SU-DHL-6 (cell line): Measurements from ENCODE around the gene TMCC3.

Source experiments
- H2AFZ ChIP-seq: fragments of 200-600 bp; sonication (generic); 2 replicates; pipeline ENCODE4 v1.6.1; 2014; ENCODE audit warnings: low read depth, mild to moderate bottlenecking, moderate library complexity, mixed read lengths, antibody characterized with exemption, low read length; ENCODE audit not compliant: severe bottlenecking
- H3F3A ChIP-seq: fragments of 200-600 bp; shearing (Covaris generic); 2 replicates; pipeline ENCODE4 v1.6.0; 2016; ENCODE audit warnings: antibody characterized with exemption, mild to moderate bottlenecking; ENCODE audit not compliant: insufficient read depth
- H3K27ac ChIP-seq: fragments of 200-600 bp; sonication (generic); 2 replicates; pipeline ENCODE4 v1.5.1; 2016; ENCODE audit warnings: low read depth, mild to moderate bottlenecking, low read length, moderate library complexity, mixed read lengths
- H3K27me3 ChIP-seq: fragments of 200-600 bp; sonication (generic), shearing (Covaris generic); 2 replicates; pipeline ENCODE4 v1.6.0; 2014; ENCODE audit warnings: mild to moderate bottlenecking, low read length
- H3K36me3 ChIP-seq: fragments of 200-600 bp; sonication (generic); 2 replicates; pipeline ENCODE4 v1.6.1; 2014; ENCODE audit warnings: mild to moderate bottlenecking, low read length, mixed read lengths
- H3K4me2 ChIP-seq: fragments of 300-600, 200-600 bp; shearing (Covaris generic), sonication (generic); 2 replicates; pipeline ENCODE4 v1.6.0; 2014; ENCODE audit warnings: low read length, low read depth, mild to moderate bottlenecking; ENCODE audit not compliant: poor library complexity, severe bottlenecking
- H3K4me3 ChIP-seq: fragments of 200-600 bp; sonication (generic); 2 replicates; pipeline ENCODE4 v1.5.1; 2014; ENCODE audit warnings: antibody characterized with exemption, low read length, mild to moderate bottlenecking, mixed read lengths; ENCODE audit not compliant: insufficient read depth, poor library complexity, severe bottlenecking
- H3K79me2 ChIP-seq: fragments of 200-600 bp; sonication (generic); 2 replicates; pipeline ENCODE4 v1.6.1; 2014; ENCODE audit warnings: mild to moderate bottlenecking, low read length, moderate library complexity; ENCODE audit not compliant: insufficient read depth
- H3K9ac ChIP-seq: fragments of 200-600 bp; sonication (generic); 2 replicates; pipeline ENCODE4 v1.7.0; 2014; ENCODE audit warnings: mild to moderate bottlenecking, low read length
- H3K9me2 ChIP-seq: fragments of 200-600 bp; sonication (generic); replicated peaks from 2 replicates; pipeline ENCODE4 v1.6.1; 2014; ENCODE audit warnings: low read length; ENCODE audit not compliant: insufficient read depth
- H3K9me3 ChIP-seq: fragments of 200-600 bp; sonication (generic); 2 replicates; pipeline ENCODE4 v1.6.1; 2014; ENCODE audit warnings: low read length, mixed read lengths; ENCODE audit not compliant: insufficient read depth
- H4K20me1 ChIP-seq: fragments of 200-600 bp; sonication (generic); 2 replicates; pipeline ENCODE4 v1.6.1; 2014; ENCODE audit warnings: low read depth, mild to moderate bottlenecking, antibody characterized with exemption, low read length, moderate library complexity, mixed read lengths
- EZH2phosphoT487 ChIP-seq: fragments of 200-600 bp; sonication (generic), shearing (Covaris generic); conservative IDR thresholded peaks from 2 replicates; pipeline ENCODE4 v1.6.1; 2018; ENCODE audit warnings: mild to moderate bottlenecking, antibody characterized with exemption, low read length, moderate library complexity, mixed read lengths
- TF ChIP-seq, protein P1 (sequence below): fragments of 200-600 bp; sonication (generic); IDR thresholded peaks from one replicate; pipeline ENCODE4 v1.5.1; 2017; ENCODE audit warnings: antibody characterized with exemption, mild to moderate bottlenecking, low read length, moderate library complexity; ENCODE audit not compliant: insufficient read depth, poor library complexity, severe bottlenecking

Gene TMCC3

GRCh38 chr12:94618995-94619695, 31.2 kb downstream of the TMCC3 start:
- no peaks in the 10 kb centered on the region for H3K9me3 ChIP-seq
- no peaks in the 10 kb centered on the region for H3K79me2 ChIP-seq
- H4K20me1 ChIP-seq, result no peaks in the 10 kb centered on the region
- TF ChIP-seq, protein P1, sequence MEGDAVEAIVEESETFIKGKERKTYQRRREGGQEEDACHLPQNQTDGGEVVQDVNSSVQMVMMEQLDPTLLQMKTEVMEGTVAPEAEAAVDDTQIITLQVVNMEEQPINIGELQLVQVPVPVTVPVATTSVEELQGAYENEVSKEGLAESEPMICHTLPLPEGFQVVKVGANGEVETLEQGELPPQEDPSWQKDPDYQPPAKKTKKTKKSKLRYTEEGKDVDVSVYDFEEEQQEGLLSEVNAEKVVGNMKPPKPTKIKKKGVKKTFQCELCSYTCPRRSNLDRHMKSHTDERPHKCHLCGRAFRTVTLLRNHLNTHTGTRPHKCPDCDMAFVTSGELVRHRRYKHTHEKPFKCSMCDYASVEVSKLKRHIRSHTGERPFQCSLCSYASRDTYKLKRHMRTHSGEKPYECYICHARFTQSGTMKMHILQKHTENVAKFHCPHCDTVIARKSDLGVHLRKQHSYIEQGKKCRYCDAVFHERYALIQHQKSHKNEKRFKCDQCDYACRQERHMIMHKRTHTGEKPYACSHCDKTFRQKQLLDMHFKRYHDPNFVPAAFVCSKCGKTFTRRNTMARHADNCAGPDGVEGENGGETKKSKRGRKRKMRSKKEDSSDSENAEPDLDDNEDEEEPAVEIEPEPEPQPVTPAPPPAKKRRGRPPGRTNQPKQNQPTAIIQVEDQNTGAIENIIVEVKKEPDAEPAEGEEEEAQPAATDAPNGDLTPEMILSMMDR, result no peak
- TF ChIP-seq EZH2phosphoT487, result no peak
- H3K9me2 ChIP-seq, result no peaks in the 10 kb centered on the region
- no peak overlapping the region for H3K4me3 ChIP-seq
- H3K36me3 ChIP-seq, result no peaks in the 10 kb centered on the region
- no peak overlapping the region for H3K4me2 ChIP-seq
- H3F3A ChIP-seq, result no peaks in the 10 kb centered on the region
- no peak overlapping the region for H3K27ac ChIP-seq
- H3K27me3 ChIP-seq, result no peaks in the 10 kb centered on the region
- no peak overlapping the region for H2AFZ ChIP-seq
- H3K9ac ChIP-seq, result no peak overlapping the region

GRCh38 chr12:94617101-94617500, 33.3 kb downstream of the TMCC3 start:
- Histone ChIP-seq H3K4me3 (no peak overlapping the region), H3K36me3 (no peaks in the 10 kb centered on the region), H3K27ac (no peak overlapping the region), H3F3A (no peaks in the 10 kb centered on the region), H3K27me3 (no peaks in the 10 kb centered on the region), H3K9me2 (no peaks in the 10 kb centered on the region), H3K79me2 (no peaks in the 10 kb centered on the region), H3K9ac (no peak overlapping the region), H4K20me1 (no peaks in the 10 kb centered on the region), H2AFZ (no peak overlapping the region), H3K9me3 (no peaks in the 10 kb centered on the region), H3K4me2 (no peak overlapping the region)
- TF ChIP-seq, protein P1, result no peak
- TF ChIP-seq EZH2phosphoT487, result no peak

GRCh38 chr12:94616203-94616729, 34.1 kb downstream of the TMCC3 start:
- Histone ChIP-seq H3K36me3 (no peaks in the 10 kb centered on the region), H3K9ac (no peak overlapping the region), H4K20me1 (no peaks in the 10 kb centered on the region), H3K4me2 (no peak overlapping the region), H3K9me2 (no peaks in the 10 kb centered on the region), H3K9me3 (no peaks in the 10 kb centered on the region), H3K27ac (no peak overlapping the region), H3K4me3 (no peak overlapping the region), H3K79me2 (no peaks in the 10 kb centered on the region), H2AFZ (no peak overlapping the region), H3F3A (no peaks in the 10 kb centered on the region), H3K27me3 (no peaks in the 10 kb centered on the region)
- TF ChIP-seq, protein P1, result no peak
- no peak for TF ChIP-seq EZH2phosphoT487
